Astrocyte of the cerebellum (primary cell): ENCODE data around the gene BZW1.

Experiments
- DNase-seq: peaks from one replicate; pipeline ENCODE4 v3.0.0-alpha.2; 2011; ENCODE audit warnings: low read depth
- H3K4me3 ChIP-seq: 2 replicates; pipeline ENCODE4 v1.5.1; 2011; ENCODE audit warnings: mild to moderate bottlenecking, low read depth, low read length, moderate library complexity
- CTCF ChIP-seq: IDR thresholded peaks from 2 replicates; pipeline ENCODE4 v1.5.1; 2012; ENCODE audit warnings: low read length, low read depth, moderate library complexity, mild to moderate bottlenecking; ENCODE audit errors: missing control alignments
- in situ Hi-C: cut with HindIII; loops from 2 replicates; pipeline ENCODE4 v1.10.0; 2017; ENCODE audit warnings: low sequenced_read_pairs

BZW1 gene

GRCh38 chr2:200845194-200845593, 33.5 kb downstream of the BZW1 start:
- TF ChIP-seq CTCF, result no peak
- no peak overlapping the region for H3K4me3 ChIP-seq
- DNase-seq, result no peak
- in situ Hi-C loops, result no loop called here

GRCh38 chr2:200845669-200846325, 34.1 kb downstream of the BZW1 start:
- in situ Hi-C loops, result no loop called here
- DNase-seq, result no peak
- no peak overlapping the region for H3K4me3 ChIP-seq
- no peak for TF ChIP-seq CTCF

GRCh38 chr2:200847269-200847668, 35.6 kb downstream of the BZW1 start:
- TF ChIP-seq CTCF, result no peak
- DNase-seq, result no peak
- no peak overlapping the region for H3K4me3 ChIP-seq
- in situ Hi-C loops, result no loop called here

GRCh38 chr2:200847939-200848338, 36.2 kb downstream of the BZW1 start:
- no peak overlapping the region for H3K4me3 ChIP-seq
- in situ Hi-C loops, result no loop called here
- no peak for TF ChIP-seq CTCF
- no peak for DNase-seq

GRCh38 chr2:200850512-200851256, 39.0 kb downstream of the BZW1 start:
- in situ Hi-C loops, result no loop called here
- TF ChIP-seq CTCF, result no peak
- no peak overlapping the region for H3K4me3 ChIP-seq
- DNase-seq, result no peak

GRCh38 chr2:200851398-200852248, 39.9 kb downstream of the BZW1 start:
- no peak overlapping the region for H3K4me3 ChIP-seq
- TF ChIP-seq CTCF, result no peak
- in situ Hi-C loops, result no loop called here
- no peak for DNase-seq
